Cardiac muscle cell (in vitro differentiated cells and primary cell): Measurements from ENCODE around the gene SORCS3. TPM values are rescaled to one million over a fixed set of nuclear protein-coding genes. Genes with fewer than 3 reads are reported as not detected.

Experiments used
- DNase-seq, 2 donors: peaks; one replicate each; pipeline versions ENCODE4 v3.0.0 to v3.0.0-alpha.2; 2010 to 2017; ENCODE audit warnings: low read depth in 1 of 2, low spot score in 1 of 2
- H3K27ac ChIP-seq: fragments of 200-600 bp; sonication (generic); 2 replicates; pipeline ENCODE4 v1.5.1; 2016
- H3K27me3 ChIP-seq: fragments of 200-600 bp; sonication (generic); 2 replicates; pipeline ENCODE4 v1.6.0; 2016; ENCODE audit warnings: control low read depth
- H3K36me3 ChIP-seq: fragments of 200-600 bp; sonication (generic); 2 replicates; pipeline ENCODE4 v1.5.1; 2016; ENCODE audit warnings: control low read depth
- H3K4me1 ChIP-seq: fragments of 200-600 bp; sonication (generic); 2 replicates; pipeline ENCODE4 v1.8.1; 2017; ENCODE audit warnings: low read depth, mild to moderate bottlenecking, mixed run types
- H3K4me3 ChIP-seq: fragments of 200-600 bp; sonication (generic); 2 replicates; pipeline ENCODE4 v1.5.1; 2016; ENCODE audit warnings: mild to moderate bottlenecking
- H3K9me3 ChIP-seq: fragments of 200-600 bp; sonication (generic); 2 replicates; pipeline ENCODE4 v1.5.1; 2017; ENCODE audit warnings: low read depth, mild to moderate bottlenecking, control low read depth
- polyA plus RNA-seq: library from polyadenylated mRNA; unstranded; fragments of >200 nt; fragmentation: Nextera tagmentation; extraction: Ambion mirVana; gene quantifications from 2 replicates; pipeline ENCODE4 v1.2.1, GENCODE V29; 2016
- total RNA-seq: library from RNA; depleted of rRNA; stranded (reverse); fragments of >200 nt; gene quantifications from 2 replicates; pipeline ENCODE4 v1.2.3, GENCODE V29; 2016
- TF ChIP-seq, protein P1 (sequence below): IDR thresholded peaks from 2 replicates; pipeline ENCODE4 v1.5.1; 2012; ENCODE audit warnings: low read depth, mild to moderate bottlenecking, low read length

SORCS3 gene
- total and polyA plus RNA-seq, 2 experiments from 2014 or later = 9.3 to 29.1 TPM

DNA sequence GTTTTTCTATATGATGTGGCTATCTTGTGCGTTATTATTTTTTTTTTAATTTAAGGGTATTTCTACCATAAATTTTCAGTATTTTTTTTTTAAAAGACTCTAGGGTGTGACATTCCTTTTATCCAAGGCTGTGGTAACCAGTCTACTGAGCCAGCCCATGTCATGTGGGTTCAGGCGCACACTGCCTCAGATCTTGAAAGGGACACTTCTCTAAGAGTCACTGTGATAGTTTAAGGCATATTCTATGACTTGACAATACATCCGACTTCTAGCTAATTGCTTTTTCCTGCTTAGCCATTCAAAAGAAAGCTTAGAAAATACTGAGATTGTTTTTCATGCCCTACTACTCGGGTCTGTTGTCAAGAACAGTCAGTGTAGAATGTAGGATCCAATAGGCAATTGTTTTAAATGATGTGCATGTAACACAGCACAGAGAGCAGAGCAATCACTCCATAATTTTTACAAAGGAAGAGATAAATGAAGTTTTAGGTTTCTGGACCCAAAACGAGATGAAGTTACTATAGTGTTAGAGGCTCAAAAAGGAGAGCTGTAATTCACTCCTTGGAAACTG is 263.7 kb downstream of the SORCS3 start:
- TF ChIP-seq, protein P1, sequence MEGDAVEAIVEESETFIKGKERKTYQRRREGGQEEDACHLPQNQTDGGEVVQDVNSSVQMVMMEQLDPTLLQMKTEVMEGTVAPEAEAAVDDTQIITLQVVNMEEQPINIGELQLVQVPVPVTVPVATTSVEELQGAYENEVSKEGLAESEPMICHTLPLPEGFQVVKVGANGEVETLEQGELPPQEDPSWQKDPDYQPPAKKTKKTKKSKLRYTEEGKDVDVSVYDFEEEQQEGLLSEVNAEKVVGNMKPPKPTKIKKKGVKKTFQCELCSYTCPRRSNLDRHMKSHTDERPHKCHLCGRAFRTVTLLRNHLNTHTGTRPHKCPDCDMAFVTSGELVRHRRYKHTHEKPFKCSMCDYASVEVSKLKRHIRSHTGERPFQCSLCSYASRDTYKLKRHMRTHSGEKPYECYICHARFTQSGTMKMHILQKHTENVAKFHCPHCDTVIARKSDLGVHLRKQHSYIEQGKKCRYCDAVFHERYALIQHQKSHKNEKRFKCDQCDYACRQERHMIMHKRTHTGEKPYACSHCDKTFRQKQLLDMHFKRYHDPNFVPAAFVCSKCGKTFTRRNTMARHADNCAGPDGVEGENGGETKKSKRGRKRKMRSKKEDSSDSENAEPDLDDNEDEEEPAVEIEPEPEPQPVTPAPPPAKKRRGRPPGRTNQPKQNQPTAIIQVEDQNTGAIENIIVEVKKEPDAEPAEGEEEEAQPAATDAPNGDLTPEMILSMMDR = no peak
- DNase-seq = no peak
- Histone ChIP-seq H3K27me3 (no peaks in the 10 kb centered on the region), H3K9me3 (no peaks in the 10 kb centered on the region), H3K4me1 (no peaks in the 10 kb centered on the region), H3K4me3 (no peak overlapping the region), H3K27ac (no peak overlapping the region), H3K36me3 (no peaks in the 10 kb centered on the region)

DNA sequence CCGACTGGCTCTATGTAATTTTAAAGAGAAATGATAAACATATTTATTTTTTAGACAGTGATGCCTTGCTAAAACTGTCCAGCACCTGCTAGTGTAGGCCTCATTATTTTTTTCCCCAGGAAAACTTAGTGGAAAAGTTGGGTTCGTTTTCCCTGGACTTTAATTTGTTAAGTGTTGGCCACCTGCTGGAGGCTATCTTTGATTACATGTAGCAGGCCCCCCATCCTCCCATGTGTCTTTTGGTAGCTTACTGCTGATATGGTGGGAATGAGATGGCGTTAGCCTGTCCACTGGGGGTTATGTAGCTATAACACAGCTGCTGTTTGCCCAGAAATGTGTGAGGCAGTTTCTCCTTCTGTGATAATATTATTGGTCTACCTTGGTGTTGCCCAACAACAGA is 265.0 kb downstream of the SORCS3 start:
- Histone ChIP-seq H3K4me1 (no peaks in the 10 kb centered on the region), H3K27ac (no peak overlapping the region), H3K9me3 (no peaks in the 10 kb centered on the region), H3K36me3 (no peaks in the 10 kb centered on the region), H3K4me3 (no peak overlapping the region), H3K27me3 (peaks cover 1% of the 10 kb centered on the region)
- TF ChIP-seq, protein P1 = no peak
- no peak for DNase-seq

DNA sequence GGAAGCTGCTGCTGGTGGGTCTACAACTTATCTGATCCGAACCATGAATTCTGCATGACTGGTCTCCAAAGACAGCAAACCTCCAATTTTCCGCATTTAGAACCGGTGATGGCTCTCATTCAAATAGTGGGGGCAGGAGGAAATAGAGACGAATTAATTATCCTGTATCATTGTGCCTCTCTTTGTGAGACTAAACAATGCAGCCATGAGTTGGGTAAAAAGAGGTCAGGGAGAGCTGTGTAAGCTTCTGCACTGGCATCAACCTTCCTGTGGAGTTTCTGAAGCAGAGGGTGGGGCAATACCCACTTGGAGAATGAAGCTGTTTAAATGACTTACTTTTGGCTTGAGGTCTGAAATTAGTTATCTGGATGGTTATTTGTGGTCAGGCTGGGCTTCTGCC is 266.4 kb downstream of the SORCS3 start:
- Histone ChIP-seq H3K27ac (no peak overlapping the region), H3K9me3 (no peaks in the 10 kb centered on the region), H3K27me3 (peaks cover 3% of the 10 kb centered on the region), H3K4me1 (no peaks in the 10 kb centered on the region), H3K4me3 (no peak overlapping the region), H3K36me3 (no peaks in the 10 kb centered on the region)
- TF ChIP-seq, protein P1 = no peak
- DNase-seq = no peak

DNA sequence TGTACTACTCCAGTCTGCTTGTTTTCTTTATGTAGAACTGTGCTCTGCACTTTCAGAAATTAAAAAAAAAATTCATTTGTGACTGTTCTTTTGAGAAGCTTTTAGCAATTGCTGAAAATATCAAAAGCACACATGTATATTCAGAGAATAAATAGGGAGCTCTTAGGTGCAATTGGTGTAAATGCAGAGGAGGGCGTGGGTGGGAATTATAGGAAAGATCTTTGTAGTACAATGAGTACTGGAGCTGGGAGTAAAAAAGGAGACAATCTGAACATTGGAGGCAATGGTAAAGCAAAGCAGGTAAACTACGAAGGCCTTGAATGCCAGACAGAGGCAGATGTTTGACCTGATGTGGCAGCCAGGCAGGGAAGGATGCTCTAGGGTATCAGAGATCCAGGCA is 267.5 kb downstream of the SORCS3 start:
- Histone ChIP-seq H3K27me3 (peaks cover 3% of the 10 kb centered on the region), H3K4me1 (no peaks in the 10 kb centered on the region), H3K36me3 (no peaks in the 10 kb centered on the region), H3K27ac (no peak overlapping the region), H3K4me3 (no peak overlapping the region), H3K9me3 (no peaks in the 10 kb centered on the region)
- TF ChIP-seq, protein P1 = no peak
- no peak for DNase-seq

DNA sequence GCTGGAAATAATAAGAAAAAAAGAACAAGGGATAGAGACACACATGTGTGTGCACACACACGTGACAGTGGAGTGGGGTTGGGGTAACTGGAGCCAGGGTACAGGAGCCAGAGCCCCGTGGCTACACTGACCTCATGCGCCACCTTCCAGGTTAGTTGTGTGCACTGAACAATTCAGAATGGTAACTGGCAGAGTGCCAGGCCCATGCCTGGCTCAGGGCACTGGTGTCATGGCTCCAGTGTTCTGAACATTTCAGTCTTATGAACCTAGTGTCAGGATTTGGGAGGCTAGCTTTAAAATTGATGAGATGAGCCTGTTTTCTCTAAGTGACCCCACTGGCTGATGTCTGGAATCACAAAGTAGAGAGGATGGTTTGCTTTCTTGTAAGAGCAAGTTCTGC is 269.6 kb downstream of the SORCS3 start:
- Histone ChIP-seq H3K4me3 (no peak overlapping the region), H3K9me3 (no peaks in the 10 kb centered on the region), H3K27me3 (peaks cover 3% of the 10 kb centered on the region), H3K4me1 (no peaks in the 10 kb centered on the region), H3K27ac (no peak overlapping the region), H3K36me3 (no peaks in the 10 kb centered on the region)
- TF ChIP-seq, protein P1 = no peak
- no peak for DNase-seq
